ENCODE measurements around the gene RPS29.

GRCh38 chr14:49550286-49551184, 35.6 kb downstream of the RPS29 start:
- TF ChIP-seq CTCF (IDR thresholded peaks at IDR 0.05) = no peak
- TF ChIP-seq POLR2A (IDR thresholded peaks at IDR 0.05) = no peak
